Adipocyte (in vitro differentiated cells): Measurements from ENCODE around the gene DNAJB12.

ENCODE experiments used
- DNase-seq: peaks from one replicate; pipeline ENCODE4 v3.0.0-alpha.2; 2015; ENCODE audit warnings: low read depth
- H3K27me3 ChIP-seq: replicated peaks from 2 replicates; pipeline ENCODE4 v1.7.0; 2013; ENCODE audit warnings: mild to moderate bottlenecking, low read length, moderate library complexity; ENCODE audit not compliant: control insufficient read depth, insufficient read depth
- H3K36me3 ChIP-seq: 2 replicates; pipeline ENCODE4 v1.7.0; 2013; ENCODE audit warnings: low read length, mild to moderate bottlenecking, moderate library complexity; ENCODE audit not compliant: control insufficient read depth, insufficient read depth, severe bottlenecking
- H3K4me1 ChIP-seq: 2 replicates; pipeline ENCODE4 v1.7.0; 2013; ENCODE audit warnings: mild to moderate bottlenecking, low read length, moderate library complexity; ENCODE audit not compliant: control insufficient read depth, insufficient read depth
- H3K4me3 ChIP-seq: 2 replicates; pipeline ENCODE4 v1.7.0; 2013; ENCODE audit warnings: mild to moderate bottlenecking, low read length, moderate library complexity
- H3K9ac ChIP-seq: 2 replicates; pipeline ENCODE4 v1.7.0; 2013; ENCODE audit warnings: mild to moderate bottlenecking, low read length, moderate library complexity
- H3K9me3 ChIP-seq: 2 replicates; pipeline ENCODE4 v1.7.0; 2013; ENCODE audit warnings: mild to moderate bottlenecking, low read length, moderate library complexity; ENCODE audit not compliant: control insufficient read depth

The DNAJB12 gene

DNA sequence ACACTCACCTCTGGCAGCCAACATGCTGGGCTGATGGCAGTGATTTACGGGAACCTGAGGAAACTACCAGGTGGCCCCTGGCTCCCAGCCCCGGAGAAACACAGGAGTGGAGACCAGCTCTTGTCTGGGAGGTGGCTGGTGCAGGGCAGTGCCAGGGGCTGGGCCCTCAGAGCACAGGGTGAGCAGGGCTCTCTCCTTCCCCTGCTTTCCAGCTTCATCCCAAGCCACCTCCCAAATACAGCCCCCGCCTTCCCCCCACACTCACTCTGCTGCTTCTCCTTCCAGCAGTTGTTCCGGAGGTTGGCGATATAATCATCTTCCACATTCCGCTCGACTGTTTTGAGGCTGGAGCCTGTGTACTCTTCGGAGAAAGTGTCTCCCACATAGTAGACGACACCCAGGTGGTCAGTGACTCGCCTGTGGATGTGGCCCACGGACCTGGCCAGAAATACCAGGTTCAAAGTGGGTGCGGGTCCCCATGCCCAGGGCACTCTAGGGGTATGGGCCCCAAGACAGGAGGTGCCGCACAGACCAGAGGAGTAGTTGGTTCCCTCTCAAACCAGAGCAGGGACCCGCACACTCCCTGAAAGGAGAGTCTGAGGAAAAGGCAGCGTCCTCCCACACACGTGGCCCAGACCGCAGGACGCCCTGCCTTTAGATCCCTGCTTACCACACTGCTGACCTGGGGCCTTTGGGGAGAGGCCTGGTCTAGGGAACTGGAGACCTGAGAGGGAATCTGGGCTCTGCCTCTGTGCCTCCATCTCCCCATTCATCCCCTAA, 18.3 kb downstream of the DNAJB12 start:
- Histone ChIP-seq H3K9ac (peak overlapping the region; percentile 66), H3K27me3 (no peaks in the 10 kb centered on the region), H3K9me3 (no peaks in the 10 kb centered on the region), H3K4me1 (peaks cover 24% of the 10 kb centered on the region), H3K4me3 (no peak overlapping the region), H3K36me3 (peaks cover 72% of the 10 kb centered on the region)
- DNase-seq = no peak

DNA sequence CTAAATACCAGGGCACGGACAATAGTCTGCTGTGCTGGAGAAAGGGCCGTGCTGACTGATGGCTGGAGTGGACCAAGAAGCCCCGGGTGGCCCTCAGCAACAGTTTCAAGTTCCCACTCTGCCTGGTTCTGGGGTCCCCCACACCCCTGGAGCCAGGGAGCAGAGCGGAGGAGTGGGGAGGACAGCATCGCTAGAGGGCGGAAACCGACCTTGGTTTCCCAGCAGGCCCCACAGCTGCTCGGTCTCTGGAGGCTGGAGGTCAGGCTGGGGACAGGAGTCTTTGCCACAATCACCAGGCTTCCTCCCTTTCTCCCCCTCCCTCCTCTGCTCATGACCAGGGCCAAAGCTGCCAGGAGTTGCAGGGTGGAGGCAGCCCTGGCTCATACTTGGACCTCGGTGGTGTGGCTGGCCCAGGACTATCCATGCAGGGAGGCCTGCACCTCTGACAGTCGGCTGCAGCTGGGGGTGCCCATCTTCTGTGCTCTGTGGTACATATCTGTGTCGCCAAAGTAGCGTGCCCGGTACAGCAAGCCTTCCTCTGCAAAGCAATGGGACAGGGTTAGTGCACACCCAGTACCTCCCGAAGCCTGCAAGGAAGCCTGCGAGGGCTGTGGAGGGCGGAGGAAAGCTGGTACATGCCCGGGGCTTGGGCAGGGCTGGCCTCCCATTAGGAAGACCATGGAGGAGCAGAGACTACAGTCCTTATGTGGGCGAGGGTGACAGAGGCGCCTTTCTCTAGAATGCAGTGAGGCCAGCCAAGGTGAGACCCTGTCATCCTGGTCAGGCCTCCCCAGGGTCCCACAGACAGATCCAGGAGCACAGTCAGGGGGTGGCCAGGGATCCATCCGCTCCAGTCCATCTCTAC, 19.1 kb downstream of the DNAJB12 start:
- Histone ChIP-seq H3K36me3 (peaks cover 65% of the 10 kb centered on the region), H3K9ac (peak overlapping the region; percentile 66), H3K4me3 (no peak overlapping the region), H3K4me1 (peaks cover 31% of the 10 kb centered on the region), H3K27me3 (no peaks in the 10 kb centered on the region), H3K9me3 (no peaks in the 10 kb centered on the region)
- DNase-seq = no peak

GRCh38 chr10:72334825-72335393, 19.8 kb downstream of the DNAJB12 start:
- peak; percentile 64 for DNase-seq
- no peak overlapping the region for H3K4me3 ChIP-seq
- H3K9ac ChIP-seq = peak overlapping the region; percentile 16
- H3K27me3 ChIP-seq = no peaks in the 10 kb centered on the region
- H3K9me3 ChIP-seq = no peaks in the 10 kb centered on the region
- H3K4me1 ChIP-seq = peaks cover 33% of the 10 kb centered on the region
- H3K36me3 ChIP-seq = peaks cover 60% of the 10 kb centered on the region

DNA sequence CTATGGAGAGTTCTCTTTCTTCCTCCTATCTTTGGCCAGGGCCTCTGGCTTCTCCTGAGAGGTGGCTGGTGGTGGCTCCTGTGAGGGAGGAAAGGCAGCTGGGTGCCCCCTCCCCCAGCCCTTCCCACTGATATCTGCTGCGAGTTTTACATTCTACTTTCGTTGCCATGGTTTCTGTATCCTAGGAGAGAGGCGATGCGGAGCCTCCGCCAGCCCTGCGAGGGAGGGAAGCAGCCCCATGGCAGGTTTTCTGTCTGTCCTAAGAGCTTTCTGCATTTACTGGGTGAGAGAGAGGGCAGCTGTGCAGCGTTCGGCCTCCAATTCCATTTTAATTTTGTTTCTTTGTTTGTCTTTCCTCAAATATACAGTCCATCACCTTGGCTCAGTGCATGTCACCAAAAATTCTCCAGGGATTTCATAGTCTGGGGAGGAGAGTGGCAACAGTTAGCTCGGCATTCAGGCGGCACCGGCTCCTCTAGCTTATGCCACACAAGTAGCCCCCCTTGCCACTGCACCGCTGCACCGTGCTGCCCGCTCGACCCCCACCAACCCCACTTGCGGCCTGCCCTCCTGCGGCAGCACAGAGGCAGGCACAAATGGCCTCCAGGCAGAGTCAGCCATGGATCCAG, 20.4 kb downstream of the DNAJB12 start:
- no peak for DNase-seq
- no peak overlapping the region for H3K4me3 ChIP-seq
- no peaks in the 10 kb centered on the region for H3K27me3 ChIP-seq
- peaks cover 34% of the 10 kb centered on the region for H3K4me1 ChIP-seq
- H3K9me3 ChIP-seq = no peaks in the 10 kb centered on the region
- H3K9ac ChIP-seq = no peak overlapping the region
- peaks cover 55% of the 10 kb centered on the region for H3K36me3 ChIP-seq

- DNase-seq = no peak
- Histone ChIP-seq H3K36me3 (peaks cover 48% of the 10 kb centered on the region), H3K4me3 (no peak overlapping the region), H3K9me3 (no peaks in the 10 kb centered on the region), H3K27me3 (no peaks in the 10 kb centered on the region), H3K4me1 (peaks cover 36% of the 10 kb centered on the region), H3K9ac (no peak overlapping the region)
These were observed 21.4 kb downstream of the DNAJB12 start for GRCh38 chr10:72333112-72334015.

GRCh38 chr10:72332423-72333111, 22.2 kb downstream of the DNAJB12 start:
- Histone ChIP-seq H3K27me3 (no peaks in the 10 kb centered on the region), H3K36me3 (peaks cover 40% of the 10 kb centered on the region), H3K9ac (no peak overlapping the region), H3K4me3 (no peak overlapping the region), H3K9me3 (no peaks in the 10 kb centered on the region), H3K4me1 (peaks cover 42% of the 10 kb centered on the region)
- DNase-seq = no peak

- H3K4me1 ChIP-seq = peaks cover 39% of the 10 kb centered on the region
These were observed 22.9 kb downstream of the DNAJB12 start for GRCh38 chr10:72331575-72332422.

DNA sequence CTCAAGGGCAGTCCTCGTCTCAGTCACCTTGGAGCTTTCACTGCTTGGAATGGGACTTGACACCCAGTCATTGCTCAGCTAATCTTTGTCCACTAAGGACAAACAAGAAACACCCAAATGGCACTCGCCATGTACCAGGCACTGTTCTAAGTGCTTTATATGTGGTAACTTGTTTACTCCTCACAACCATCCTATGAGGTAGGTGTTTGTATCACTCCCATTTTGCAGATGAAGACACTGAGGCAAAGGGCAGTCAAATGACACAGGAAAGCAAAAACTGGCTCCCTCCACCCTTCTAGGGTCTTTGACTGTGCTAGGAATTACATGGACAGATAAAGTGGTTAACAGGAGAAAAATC, 24.7 kb downstream of the DNAJB12 start:
- peaks cover 17% of the 10 kb centered on the region for H3K36me3 ChIP-seq
- H3K4me3 ChIP-seq = no peak overlapping the region
- no peaks in the 10 kb centered on the region for H3K9me3 ChIP-seq
- H3K27me3 ChIP-seq = no peaks in the 10 kb centered on the region
- peak overlapping the region; percentile 11 for H3K9ac ChIP-seq
- H3K4me1 ChIP-seq = peaks cover 28% of the 10 kb centered on the region
- no peak for DNase-seq

More at GRCh38 chr10:72331575-72332422, 22.9 kb downstream of the DNAJB12 start:
- peak; percentile 54 for DNase-seq
- Histone ChIP-seq H3K36me3 (peaks cover 35% of the 10 kb centered on the region), H3K27me3 (no peaks in the 10 kb centered on the region), H3K4me3 (no peak overlapping the region), H3K9me3 (no peaks in the 10 kb centered on the region), H3K9ac (no peak overlapping the region)

DNA sequence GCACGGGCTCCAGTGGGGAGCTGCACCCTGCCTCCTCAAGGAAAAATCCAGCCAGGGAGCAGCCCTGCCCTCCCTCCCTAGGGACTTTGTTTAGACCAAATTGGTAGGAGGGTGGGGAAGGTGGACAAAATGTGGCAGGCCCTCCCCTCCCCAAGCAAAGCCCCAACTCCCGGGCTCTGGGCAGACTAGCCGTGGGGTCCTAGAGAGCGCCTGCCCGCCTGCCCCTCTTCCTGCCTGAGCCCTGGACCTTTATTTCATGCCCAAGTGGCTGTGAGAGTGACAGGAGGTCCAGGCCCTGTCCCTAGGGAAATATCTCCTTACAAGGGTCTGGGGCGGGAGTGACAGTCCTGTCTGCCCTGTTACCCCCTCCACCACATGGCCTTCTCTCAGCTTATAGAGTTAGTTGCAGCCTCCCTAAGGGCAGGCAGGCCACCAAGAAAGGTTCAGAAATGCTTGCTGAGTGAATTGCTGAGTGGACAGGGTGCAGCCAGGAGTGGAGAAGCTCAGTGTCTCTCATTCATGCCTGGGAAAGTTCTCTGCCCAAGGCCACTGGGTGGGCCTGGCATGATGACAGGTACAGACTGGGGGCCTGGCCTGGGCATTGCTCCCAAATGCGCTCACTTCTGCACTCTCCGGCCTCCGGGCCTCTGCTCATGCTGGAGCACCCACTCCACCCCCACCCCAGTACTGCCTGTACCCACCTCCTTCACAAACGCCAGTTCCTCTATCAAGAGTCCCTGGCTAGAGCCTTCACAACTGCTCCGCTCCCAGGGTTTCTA, 25.2 kb downstream of the DNAJB12 start:
- no peak for DNase-seq
- no peaks in the 10 kb centered on the region for H3K27me3 ChIP-seq
- H3K9me3 ChIP-seq = no peaks in the 10 kb centered on the region
- no peak overlapping the region for H3K4me3 ChIP-seq
- peak overlapping the region; percentile 11 for H3K9ac ChIP-seq
- peaks cover 33% of the 10 kb centered on the region for H3K4me1 ChIP-seq
- peaks cover 13% of the 10 kb centered on the region for H3K36me3 ChIP-seq
